Measurements from ENCODE around the gene DYRK3.

GRCh38 chr1:206643118-206643698, 7.9 kb downstream of the DYRK3 start:
- TF ChIP-seq CTCF (IDR thresholded peaks at IDR 0.05): no peak
- TF ChIP-seq POLR2A (IDR thresholded peaks at IDR 0.05): no peak
